Activated naive CD4-positive, alpha-beta T cell (primary cell): Measurements from ENCODE around the gene ST6GAL1.
"Not testable (repeated sequence)": the region's sequence is repeated elsewhere in the genome, so short reads cannot be mapped to it uniquely, and the experiment has no call there.

Experiments
- DNase-seq, 4 experiments: peaks; one replicate each; lab custom pipeline; 2025; lab: John Stamatoyannopoulos, UW

Gene ST6GAL1

DNA sequence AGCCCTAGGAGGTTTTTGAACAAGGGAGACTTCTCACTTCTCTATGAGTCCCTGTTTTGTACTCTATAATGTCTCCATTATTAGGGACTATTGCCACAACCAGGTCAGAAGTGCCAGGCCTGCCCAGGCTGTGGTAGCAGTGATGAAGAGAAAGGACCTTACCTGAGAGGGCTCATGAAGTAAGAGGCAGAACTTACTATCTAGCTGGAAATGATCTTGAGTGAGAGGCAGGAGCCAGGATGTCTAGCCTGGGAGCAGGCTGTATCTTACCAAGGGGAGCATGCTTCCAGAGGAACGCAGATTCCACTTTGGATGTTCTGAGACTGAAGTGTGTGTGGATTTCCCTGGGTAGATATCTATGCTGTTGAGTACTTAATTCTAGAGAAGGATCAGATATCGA, 115.7 kb downstream of the ST6GAL1 start:
- DNase-seq, result no peak

DNA sequence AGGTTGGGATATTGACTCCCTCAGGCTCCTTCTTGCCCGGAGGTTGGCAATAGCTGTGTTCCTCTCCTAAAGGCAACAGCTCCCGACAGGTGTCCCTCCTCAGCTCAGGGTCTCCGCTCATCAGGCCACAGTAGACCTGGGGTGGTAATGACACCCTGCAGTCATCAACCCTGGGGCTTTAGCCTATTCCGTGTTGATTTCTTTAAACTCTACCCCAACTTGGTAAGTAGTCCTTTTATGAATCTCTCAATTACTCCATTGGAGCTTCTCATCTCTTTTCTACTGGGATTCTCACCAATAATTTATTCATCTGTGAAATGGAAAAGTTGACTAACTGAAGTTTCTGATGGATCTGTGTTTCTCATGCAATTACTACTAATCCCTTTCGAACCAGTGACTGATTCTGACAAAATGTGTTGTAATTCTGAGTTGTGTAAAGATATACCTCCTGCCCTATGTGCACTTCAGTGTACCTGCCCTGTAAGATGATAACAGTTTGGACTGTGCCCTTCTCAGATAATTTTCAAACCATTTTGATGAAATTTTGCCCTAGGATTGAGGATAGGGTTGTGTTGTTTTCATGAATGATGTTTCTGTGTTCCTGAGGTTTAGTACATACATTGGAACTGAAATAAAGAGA, 119.3 kb downstream of the ST6GAL1 start:
- DNase-seq, result no peak

DNA sequence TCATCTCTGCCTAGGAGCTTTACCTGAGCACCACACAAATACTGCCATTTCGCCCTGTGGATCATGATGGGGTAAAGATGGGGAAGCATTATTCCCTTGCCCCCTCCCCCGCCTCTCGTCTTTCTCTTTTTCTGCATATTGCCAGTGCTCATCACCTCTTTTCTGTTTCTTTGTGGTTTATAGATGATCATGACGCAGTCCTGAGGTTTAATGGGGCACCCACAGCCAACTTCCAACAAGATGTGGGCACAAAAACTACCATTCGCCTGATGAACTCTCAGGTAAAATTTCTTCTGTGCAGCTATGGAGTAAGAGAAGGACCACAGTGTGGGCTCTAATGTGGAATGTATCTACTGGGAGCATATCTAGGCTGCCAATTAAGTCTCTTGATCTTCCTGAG, 120.7 kb downstream of the ST6GAL1 start:
- no peak for DNase-seq

DNA sequence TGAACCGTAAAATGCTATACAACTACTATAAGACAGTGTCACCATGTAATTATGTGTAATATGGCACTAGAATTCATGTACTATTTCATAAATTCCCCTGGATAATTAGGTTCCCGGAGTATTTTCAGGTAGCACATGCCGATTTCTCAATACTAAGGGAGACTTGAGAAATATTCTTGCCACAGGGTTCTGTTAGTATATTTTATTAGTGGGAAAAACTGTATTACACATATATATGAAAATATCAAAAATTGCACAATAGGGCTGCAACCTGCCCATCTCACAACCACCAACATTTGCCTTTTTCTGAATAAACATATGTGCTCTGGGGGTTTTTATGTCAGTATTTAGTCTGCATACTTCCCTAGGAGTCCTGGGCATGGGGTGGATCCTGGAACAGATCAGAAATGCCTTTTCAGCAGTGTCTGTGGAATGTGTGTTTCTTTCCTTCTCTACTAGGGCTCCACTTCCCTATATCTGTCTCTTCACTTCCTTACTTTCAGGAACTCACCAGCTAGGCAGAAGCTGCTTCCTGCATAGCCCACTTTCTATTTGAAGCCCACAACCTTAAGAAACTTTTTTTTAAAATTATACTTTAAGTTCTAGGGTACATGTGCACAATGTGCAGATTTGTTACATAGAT, 121.5 kb downstream of the ST6GAL1 start:
- no peak for DNase-seq

DNA sequence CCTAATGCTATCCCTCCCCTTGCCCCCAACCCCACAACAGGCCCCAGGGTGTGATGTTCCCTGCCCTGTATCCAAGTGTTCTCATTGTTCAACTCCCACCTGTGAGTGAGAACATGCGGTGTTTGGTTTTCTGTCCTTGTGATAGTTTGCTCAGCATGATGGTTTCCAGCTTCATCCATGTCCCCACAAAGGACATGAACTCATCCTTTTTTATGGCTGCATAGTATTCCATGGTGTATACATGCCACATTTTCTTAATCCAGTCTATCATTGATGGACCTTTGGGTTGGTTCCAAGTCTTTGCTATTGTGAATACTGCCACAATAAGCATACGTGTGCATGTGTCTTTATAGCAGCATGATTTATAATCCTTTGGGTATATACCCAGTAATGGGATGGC, 122.1 kb downstream of the ST6GAL1 start:
- not testable (repeated sequence) for DNase-seq

DNA sequence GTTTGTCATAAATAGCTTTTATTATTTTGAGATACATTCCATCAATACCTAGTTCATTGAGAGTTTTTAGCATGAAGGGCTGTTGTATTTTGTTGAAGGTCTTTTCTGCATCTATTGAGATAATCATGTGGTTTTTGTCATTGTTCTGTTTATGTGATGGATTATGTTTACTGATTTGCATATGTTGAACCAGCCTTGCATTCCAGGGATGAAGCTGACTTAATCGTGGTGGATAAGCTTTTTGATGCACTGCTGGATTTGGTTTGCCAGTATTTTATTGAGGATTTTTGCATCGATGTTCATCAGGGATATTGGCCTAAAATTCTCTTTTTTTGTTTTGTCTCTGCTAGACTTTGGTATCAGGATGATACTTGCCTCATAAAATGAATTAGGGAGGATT, 124.1 kb downstream of the ST6GAL1 start:
- not testable (repeated sequence) for DNase-seq

DNA sequence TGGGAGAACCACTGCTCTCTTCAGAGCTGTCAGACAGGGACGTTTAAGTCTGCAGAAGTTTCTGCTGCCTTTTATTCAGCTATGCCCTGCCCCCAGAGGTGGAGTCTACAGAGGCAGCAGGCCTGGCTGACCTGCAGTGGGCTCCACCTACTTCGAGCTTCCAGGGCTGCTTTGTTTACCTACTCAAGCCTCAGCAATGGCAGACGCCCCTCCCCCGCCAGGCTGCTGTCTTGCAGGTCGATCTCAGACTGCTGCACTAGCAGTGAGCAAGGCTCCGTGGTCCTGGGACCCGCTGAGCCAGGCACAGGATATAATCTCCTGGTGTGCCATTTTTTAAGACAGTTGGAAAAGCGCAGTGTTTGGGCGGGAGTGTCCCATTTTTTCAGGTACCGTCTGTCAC, 127.5 kb downstream of the ST6GAL1 start:
- DNase-seq, result not testable (repeated sequence)

DNA sequence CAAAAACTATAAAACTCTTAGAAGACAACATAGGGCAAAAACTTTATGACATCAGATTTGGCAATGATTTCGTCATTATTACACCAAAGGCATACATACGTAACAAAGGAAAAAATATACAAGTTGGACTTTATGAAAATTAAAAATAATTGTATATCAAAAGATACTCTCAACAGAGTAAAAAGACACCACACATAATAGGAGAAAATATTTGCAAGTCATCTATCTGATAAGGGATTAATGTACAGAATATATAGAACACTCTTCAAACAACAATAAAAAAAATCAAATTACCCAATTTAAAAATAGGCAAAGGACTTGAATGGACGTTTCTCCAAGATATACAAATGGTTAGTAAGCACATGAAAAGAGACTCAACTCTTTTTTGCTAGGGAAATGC, 131.4 kb downstream of the ST6GAL1 start:
- DNase-seq, result no peak

DNA sequence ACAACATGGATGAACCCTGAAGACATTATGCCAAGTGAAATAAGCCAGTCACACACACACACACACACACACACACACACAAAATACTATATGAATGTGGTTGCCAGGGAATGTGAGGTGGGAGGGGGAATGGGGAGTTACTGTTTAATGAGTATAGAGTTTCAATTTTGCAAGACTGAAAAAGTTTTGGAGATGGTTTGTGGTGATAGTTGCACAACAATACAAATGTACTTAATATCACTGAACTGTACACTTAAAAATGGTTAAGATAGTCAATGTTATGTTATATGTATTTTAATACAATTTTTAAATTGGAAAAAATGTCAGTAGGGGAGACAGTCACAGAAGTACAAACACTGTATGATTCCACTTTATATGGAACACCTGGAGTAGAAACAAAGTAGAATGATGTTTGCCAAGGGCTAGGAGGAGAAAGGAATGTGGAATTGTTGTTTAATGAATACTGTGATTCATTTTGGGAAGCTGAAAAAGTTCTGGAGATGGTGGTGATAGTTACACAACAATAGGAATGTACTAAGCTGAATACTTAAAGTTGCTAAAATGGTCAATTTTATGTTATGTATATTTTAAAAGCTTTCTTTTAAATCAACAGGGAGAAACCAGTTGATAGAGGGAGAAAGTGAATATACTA, 132.3 kb downstream of the ST6GAL1 start:
- no peak for DNase-seq

DNA sequence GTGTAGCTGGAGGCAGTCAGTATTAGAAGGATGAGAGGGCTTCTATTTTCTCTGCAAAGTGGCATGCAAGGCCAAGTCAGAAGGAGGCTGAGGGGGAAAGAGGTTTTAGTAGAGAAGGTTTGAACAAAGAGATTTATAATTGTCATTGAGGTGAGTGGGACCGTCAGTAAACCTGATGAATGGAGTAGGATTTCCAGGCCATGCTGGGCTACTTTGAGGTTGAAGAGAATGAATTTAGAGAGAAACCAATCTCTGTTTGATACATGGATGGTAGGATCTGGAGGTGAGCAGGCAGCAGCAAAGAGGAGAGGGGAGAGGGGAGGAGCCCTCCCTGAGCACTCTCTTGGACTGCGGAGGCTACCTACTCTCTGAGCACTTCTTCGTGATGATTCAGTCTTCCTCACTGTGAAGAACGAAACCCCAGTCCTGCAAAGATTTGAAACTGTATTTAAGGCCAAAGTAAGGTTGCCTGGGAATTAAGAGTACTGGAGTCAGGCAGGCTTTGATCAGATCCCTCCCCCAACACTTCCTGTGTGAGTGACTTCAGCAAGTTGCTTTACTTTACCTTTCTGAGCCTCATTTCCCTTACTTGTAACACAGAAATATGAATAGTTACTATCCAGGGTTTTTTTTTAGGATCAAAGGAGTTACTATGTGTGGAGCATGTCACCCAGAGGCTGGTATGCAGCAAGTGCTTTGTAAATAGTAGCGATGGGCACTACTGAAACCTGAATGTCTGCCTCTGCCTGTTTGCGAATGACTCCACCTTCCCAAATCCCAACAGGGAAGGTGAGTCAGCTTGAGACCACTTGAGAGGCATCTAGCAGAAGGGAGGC, 133.2 kb downstream of the ST6GAL1 start:
- DNase-seq, result no peak

DNA sequence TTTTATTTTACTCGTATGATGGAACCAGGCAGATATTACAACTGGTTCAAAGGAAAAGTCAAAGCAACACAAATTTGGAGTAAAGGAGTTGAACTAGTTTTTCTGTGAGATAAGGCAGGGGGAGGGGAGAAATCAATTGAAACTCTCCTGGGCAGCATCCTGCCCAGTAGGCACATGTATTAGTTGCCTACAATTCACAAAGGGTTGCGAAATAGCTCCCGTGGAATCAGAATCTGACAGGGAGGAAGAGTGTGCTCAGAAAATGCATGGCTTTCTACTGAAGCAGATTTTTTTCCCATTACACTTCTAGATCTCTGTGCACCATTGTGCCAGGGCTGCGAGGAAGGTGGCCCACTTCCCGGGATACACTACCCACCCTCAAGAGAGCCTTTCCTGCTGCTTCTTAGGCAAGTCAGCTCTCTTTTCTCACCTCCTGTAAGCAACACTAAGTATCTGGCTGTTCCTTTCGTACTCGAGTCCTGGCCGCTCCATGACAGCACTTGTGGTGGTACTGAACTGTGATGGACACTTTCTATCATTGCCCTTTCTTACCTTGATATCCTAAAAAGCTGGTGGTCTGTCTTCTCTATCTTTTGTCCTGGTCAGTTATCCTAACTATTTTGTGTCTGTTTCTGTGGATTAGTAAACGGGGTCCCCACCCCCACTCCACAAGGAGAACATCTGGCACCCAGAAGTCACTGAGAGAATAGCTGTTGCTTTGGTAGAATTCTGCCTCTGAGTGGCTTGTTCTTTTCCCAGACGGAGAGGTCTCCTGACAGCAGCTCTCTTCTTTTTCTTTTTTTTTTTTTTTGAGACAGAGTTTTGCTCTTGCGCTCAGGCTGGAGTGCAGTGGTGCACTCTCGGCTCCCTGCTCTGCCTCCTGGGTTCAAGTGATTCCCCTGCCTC, 134.1 kb downstream of the ST6GAL1 start:
- no peak for DNase-seq

DNA sequence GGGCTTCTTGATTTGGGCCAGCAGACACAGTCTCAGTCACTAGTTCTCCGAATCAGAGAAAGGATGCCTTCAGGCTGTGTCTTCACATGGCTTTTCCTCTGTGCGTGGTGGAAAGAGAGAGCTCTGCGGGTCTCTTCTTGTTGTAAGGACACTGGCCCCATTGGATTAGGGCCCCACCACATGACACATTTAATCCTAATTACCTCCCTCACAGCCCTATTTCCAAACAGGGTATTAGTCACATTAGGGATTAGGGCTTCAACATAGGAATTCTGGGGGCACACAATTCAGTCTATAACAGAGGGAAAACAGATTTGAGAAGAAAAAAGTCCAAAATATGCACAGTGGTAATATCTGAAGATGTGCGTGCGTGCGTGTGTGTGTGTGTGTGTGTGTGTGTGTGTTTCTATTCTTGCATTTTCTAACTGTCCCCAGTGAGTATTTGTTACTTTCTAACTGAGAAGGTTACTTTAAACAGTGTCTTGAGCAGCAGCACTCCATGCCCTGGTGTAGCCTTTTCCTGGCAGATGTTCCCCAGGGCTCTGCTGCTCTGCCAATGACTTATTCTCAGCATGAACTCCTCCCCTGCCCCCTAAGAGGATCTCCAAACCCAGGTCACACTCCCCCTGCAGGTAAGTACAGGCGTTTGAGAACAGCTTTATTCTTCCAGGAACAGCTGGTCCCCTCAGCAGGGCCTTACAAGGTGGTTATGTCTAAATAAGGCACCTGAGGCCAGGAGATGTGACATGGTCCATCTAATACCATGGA, 136.1 kb downstream of the ST6GAL1 start:
- DNase-seq, result peak in 2 of 4 experiments; percentile 16 to 21

DNA sequence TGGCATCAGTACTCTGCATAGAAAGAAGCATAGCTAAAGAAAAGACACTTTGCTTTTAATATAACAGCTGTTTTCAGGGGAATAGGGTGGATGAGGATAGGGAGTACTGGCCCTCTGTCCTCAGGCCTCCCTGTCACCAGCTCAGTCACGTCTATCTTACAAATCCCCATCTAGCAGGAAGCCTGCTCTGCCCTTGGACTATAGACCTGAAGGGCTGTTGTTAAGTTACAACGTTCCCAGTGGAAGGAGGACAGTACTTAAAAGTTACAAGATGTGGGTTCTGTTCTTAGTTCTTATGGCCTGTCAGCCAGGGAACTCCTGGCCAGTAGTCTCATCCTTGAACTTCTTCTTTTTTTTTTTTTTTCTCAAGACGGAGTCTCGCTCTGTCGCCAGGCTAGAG, 138.5 kb downstream of the ST6GAL1 start:
- no peak for DNase-seq

DNA sequence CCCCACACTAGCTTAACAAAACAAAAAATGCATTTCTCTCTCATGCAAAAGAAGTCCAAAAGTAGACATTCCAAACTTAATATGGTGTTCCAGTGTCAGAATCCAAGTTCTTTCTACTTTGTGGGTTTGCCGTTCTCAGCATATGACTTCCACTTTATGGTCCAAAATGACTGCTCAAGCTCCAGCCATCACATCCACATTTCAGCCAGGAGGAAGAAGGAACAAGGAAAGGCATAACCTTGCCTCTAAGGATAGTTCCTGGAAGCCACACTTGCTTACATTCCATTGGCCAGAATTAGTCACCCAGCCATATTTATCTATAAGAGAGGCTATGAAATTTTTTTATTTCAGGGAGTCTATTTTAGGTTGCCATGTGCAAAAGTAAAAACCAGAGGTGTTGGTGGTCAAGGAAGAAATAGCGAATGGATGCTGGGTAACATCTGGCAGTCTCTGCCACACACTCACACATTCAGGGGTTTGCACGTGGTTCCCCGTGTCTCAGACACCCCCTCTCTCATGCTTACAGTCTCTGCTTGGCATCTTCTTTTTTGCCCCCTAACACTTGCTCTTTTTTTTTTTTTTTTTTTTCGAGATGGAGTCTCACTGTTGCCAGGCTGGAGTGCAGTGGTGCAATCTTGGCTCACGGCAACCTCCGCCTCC, 139.7 kb downstream of the ST6GAL1 start:
- no peak for DNase-seq

DNA sequence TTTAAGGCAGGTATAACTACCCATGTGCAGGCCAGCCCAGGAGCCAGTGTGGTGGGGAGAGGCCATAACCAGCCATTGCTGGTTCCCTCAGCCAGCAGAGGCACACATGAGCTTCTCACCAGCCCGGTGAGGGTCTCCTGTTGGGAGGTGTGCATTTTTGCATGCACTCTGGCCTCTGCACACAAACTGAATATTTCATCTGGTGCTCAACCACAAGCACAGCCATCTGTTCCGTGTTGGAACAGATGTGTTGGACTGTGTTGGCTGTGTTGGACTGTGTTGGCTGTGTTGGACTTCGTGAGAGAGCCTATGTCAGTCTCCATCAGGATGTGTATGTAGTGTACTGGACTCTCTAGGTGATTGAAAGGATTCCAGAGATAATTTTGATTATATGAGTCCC, 141.8 kb downstream of the ST6GAL1 start:
- DNase-seq, result no peak

DNA sequence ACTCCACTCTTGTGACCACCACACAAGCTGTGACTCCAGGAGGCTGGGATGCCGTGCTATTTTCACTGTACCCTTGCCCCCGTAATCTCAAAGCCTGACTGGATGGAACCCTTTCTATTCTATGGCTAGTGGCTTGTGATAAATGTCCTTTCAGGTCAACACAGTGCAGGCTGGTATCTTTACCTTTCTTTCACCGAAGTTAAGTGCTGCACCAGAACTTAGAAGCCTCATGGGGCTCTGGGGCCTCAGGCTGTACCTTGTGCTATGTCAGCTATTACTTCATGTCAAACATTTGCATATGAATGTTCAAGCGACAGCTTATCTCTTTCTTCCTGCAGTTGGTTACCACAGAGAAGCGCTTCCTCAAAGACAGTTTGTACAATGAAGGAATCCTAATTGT, 142.2 kb downstream of the ST6GAL1 start:
- no peak for DNase-seq

DNA sequence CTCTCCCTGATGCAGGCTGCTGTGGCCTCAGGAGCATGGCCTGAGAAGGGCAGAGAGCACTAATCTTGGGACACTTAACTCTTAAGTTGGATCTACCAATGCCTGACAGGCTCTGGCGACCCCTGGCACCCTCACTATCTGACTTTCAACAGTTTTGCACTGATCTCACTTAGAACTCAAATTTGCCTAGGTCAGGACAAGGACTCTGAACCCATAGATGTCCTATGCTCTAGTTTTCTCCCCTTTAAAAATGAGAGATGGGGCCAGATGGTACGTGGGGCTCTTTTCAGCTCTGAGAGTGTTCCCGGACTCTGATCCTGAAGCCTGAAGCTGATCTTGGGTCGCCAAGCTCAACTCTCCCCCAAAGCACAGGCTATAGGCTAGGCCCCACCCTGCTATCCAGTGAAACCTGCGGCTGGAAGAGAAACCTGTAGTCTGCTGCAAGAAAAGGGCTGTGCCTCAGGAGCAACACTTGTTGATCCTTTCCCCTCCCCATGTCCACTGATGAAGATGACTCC, 143.3 kb downstream of the ST6GAL1 start:
- DNase-seq, result no peak

DNA sequence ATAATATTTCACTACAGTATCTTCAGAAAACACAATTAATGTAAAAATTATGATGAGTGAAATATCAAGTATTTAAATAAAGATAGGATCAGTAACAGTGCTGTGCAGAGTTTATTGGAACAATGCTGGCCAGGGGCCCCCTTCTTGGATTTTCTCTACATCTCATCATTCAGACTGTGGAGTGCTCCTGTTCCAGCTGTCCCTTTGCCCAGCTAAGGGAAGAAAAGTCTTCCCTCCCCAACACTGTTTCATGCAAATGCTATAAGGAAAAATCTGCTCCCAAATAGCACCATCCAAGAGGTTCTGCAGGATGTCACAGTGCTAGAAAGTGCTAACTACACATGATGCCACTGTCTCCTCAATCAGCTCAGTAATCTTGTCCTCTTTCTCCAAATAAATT, 144.5 kb downstream of the ST6GAL1 start:
- DNase-seq, result no peak

DNA sequence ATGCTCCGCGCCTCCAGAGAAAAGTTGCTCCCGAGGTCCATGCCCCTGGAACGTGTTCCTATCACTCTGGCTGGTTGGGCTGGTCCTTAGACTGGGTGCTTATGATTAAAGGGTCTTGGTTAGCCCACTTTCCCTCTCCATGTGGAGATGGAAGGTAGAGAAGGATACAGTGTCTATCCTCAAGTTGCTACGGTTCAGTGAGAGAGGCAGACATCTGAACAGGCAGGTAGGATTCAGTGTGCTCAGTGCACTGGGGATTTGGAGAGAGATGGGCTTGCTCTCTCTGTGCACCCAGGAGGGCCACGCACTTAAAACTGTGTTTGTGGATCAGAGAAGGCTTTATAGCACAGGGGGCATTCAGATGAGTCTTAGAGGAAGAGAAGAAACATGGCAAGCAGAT, 146.0 kb downstream of the ST6GAL1 start:
- DNase-seq, result no peak

DNA sequence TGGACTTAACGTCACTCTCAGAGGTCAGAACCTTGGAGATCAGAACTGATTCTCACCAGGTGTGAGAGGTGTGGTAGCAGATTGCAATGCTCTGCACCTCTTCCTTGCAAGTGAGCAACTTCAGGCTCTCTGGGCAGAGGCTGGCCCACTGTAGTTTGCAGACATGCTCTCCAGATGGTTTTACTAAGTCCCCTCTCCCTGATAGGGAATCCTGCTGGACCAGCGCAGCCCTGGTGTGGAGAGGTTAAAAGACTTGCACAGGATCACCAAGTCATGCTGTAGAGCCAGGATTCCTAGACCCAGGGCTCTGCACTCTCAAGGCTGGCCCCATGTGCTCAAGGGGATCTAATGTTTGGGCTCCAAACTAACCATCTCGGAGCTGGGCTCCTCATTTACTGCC, 146.8 kb downstream of the ST6GAL1 start:
- no peak for DNase-seq
